ENCODE results near the gene APC. TPM values are rescaled to one million over a fixed set of nuclear protein-coding genes. Genes with fewer than 3 reads are reported as not detected.
A peak's percentile ranks its signal among the peaks of the same experiment; 100 is the strongest.

Gene APC
- total and polyA plus RNA-seq, 2 of the 13 experiments (the other 11 are each of a cell fraction or from before 2014, with no cell fraction given) = 6.1 to 19.0 TPM

DNA sequence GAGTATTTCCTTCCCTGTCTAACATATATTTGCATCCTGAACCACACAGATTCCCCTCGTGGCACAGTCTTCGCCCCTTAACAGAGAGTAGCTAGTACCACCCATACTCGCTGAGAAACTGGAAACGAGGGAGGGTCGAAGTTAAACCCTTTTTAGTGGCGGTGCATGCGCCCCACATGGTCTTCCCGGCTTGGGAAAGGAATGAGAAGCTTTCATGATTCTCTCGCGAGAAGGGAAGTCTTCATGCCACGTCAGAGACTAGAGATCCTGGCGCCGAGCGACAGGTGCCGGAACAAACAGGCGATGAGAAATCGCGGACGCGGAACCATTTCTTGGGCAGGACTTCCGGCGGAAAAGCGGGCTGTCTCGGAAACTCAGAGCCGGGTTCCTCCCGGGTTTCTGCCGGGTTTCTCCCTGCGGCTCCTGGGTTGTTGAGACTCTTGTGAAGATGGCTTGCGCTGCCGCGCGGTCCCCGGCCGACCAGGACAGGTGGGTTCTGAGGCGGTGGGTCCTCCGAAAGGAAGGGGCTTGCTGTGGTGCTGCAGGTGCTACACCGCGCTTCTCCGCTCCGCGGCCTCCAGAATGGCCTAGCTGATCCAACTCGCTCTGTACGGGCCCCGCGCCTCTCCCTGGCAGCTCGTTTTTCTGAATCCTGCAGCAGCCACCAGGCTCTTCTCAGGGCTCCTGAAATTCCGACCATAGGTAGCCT, 123.4 kb downstream of the APC start, which contains the start of gene SRP19 (continued):
- TF ChIP-seq, protein P1, sequence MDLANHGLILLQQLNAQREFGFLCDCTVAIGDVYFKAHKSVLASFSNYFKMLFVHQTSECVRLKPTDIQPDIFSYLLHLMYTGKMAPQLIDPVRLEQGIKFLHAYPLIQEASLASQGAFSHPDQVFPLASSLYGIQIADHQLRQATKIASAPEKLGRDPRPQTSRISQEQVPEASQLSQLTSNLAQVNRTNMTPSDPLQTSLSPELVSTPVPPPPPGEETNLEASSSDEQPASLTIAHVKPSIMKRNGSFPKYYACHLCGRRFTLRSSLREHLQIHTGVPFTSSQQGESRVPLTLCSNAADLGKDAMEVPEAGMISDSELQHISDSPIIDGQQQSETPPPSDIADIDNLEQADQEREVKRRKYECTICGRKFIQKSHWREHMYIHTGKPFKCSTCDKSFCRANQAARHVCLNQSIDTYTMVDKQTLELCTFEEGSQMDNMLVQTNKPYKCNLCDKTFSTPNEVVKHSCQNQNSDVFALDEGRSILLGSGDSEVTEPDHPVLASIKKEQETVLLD (CRISPR knock-in tag; IDR thresholded peaks at IDR 0.05; ENCODE audit: low read depth) = no peak
- TF ChIP-seq ZNF333 (CRISPR knock-in tag; IDR thresholded peaks at IDR 0.05; ENCODE audit: borderline replicate concordance) (no peak), POLR2A (IDR thresholded peaks at IDR 0.05; ENCODE audit: insufficient read depth in 1 of 2, low read depth in 2 of 2, low read length in 2 of 2) (peak; percentile 68 to 80; a peak in 3 of 4 replicates), SMYD3 (CRISPR knock-in tag; IDR thresholded peaks at IDR 0.05) (peak; percentile 74; the same call in 1 of the 2 replicates), NFYC (CRISPR knock-in tag; IDR thresholded peaks at IDR 0.05) (peak; percentile 91), FOXK2 (IDR thresholded peaks at IDR 0.05) (no peak), SNAPC2 (CRISPR knock-in tag; IDR thresholded peaks at IDR 0.05) (no peak), BCL6 (CRISPR knock-in tag; IDR thresholded peaks at IDR 0.05) (peak; percentile 67), ZNF260 (CRISPR knock-in tag; IDR thresholded peaks at IDR 0.05; ENCODE audit: borderline replicate concordance, low read depth) (no peak), ZNF251 (CRISPR knock-in tag; IDR thresholded peaks at IDR 0.05) (no peak), FOXA1 (IDR thresholded peaks at IDR 0.05) (no peak), FOXA1 (CRISPR knock-in tag; IDR thresholded peaks at IDR 0.05) (no peak), ARID2 (CRISPR knock-in tag; IDR thresholded peaks at IDR 0.05; ENCODE audit: borderline replicate concordance) (peak; percentile 84; the same call in 1 of the 2 replicates), ZNF556 (CRISPR knock-in tag; IDR thresholded peaks at IDR 0.05; ENCODE audit: borderline replicate concordance) (no peak), ZNF431 (CRISPR knock-in tag; IDR thresholded peaks at IDR 0.05; ENCODE audit: borderline replicate concordance, low read depth) (peak; percentile 65; the same call in 1 of the 2 replicates), FOSL2 (CRISPR knock-in tag; IDR thresholded peaks at IDR 0.05) (peak; percentile 55), NBN (conservative IDR thresholded peaks at IDR 0.05) (no peak), PRMT3 (CRISPR knock-in tag; IDR thresholded peaks at IDR 0.05; ENCODE audit: borderline replicate concordance, low read depth) (no peak)
- TF ChIP-seq, protein P2, sequence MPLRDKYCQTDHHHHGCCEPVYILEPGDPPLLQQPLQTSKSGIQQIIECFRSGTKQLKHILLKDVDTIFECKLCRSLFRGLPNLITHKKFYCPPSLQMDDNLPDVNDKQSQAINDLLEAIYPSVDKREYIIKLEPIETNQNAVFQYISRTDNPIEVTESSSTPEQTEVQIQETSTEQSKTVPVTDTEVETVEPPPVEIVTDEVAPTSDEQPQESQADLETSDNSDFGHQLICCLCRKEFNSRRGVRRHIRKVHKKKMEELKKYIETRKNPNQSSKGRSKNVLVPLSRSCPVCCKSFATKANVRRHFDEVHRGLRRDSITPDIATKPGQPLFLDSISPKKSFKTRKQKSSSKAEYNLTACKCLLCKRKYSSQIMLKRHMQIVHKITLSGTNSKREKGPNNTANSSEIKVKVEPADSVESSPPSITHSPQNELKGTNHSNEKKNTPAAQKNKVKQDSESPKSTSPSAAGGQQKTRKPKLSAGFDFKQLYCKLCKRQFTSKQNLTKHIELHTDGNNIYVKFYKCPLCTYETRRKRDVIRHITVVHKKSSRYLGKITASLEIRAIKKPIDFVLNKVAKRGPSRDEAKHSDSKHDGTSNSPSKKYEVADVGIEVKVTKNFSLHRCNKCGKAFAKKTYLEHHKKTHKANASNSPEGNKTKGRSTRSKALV (CRISPR knock-in tag; IDR thresholded peaks at IDR 0.05) = no peak; the same call in 1 of the 2 replicates
- TF ChIP-seq, protein P3, sequence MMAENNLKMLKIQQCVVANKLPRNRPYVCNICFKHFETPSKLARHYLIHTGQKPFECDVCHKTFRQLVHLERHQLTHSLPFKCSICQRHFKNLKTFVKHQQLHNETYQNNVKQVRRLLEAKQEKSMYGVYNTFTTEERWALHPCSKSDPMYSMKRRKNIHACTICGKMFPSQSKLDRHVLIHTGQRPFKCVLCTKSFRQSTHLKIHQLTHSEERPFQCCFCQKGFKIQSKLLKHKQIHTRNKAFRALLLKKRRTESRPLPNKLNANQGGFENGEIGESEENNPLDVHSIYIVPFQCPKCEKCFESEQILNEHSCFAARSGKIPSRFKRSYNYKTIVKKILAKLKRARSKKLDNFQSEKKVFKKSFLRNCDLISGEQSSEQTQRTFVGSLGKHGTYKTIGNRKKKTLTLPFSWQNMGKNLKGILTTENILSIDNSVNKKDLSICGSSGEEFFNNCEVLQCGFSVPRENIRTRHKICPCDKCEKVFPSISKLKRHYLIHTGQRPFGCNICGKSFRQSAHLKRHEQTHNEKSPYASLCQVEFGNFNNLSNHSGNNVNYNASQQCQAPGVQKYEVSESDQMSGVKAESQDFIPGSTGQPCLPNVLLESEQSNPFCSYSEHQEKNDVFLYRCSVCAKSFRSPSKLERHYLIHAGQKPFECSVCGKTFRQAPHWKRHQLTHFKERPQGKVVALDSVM (CRISPR knock-in tag; IDR thresholded peaks at IDR 0.05) = peak; percentile 11; the same call in 1 of the 2 replicates
- TF ChIP-seq, protein P4, sequence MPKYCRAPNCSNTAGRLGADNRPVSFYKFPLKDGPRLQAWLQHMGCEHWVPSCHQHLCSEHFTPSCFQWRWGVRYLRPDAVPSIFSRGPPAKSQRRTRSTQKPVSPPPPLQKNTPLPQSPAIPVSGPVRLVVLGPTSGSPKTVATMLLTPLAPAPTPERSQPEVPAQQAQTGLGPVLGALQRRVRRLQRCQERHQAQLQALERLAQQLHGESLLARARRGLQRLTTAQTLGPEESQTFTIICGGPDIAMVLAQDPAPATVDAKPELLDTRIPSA (CRISPR knock-in tag; IDR thresholded peaks at IDR 0.05; ENCODE audit: borderline replicate concordance) = 0 out of 2 replicates have a peak, but pooled peaks have one; percentile 18
- TF ChIP-seq, protein P5, sequence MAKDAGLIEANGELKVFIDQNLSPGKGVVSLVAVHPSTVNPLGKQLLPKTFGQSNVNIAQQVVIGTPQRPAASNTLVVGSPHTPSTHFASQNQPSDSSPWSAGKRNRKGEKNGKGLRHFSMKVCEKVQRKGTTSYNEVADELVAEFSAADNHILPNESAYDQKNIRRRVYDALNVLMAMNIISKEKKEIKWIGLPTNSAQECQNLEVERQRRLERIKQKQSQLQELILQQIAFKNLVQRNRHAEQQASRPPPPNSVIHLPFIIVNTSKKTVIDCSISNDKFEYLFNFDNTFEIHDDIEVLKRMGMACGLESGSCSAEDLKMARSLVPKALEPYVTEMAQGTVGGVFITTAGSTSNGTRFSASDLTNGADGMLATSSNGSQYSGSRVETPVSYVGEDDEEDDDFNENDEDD (CRISPR knock-in tag; IDR thresholded peaks at IDR 0.05; ENCODE audit: borderline replicate concordance) = peak; percentile 97
